Cardiac muscle cell (in vitro differentiated cells and primary cell): ENCODE results near the gene KNOP1. TPM values are rescaled to one million over a fixed set of nuclear protein-coding genes. Genes with fewer than 3 reads are reported as not detected.

Experiments
- DNase-seq, 2 donors: peaks; one replicate each; pipeline versions ENCODE4 v3.0.0 to v3.0.0-alpha.2; 2010 to 2017; ENCODE audit warnings: low read depth in 1 of 2, low spot score in 1 of 2
- H3K27ac ChIP-seq: fragments of 200-600 bp; sonication (generic); 2 replicates; pipeline ENCODE4 v1.5.1; 2016
- H3K27me3 ChIP-seq: fragments of 200-600 bp; sonication (generic); 2 replicates; pipeline ENCODE4 v1.6.0; 2016; ENCODE audit warnings: control low read depth
- H3K36me3 ChIP-seq: fragments of 200-600 bp; sonication (generic); 2 replicates; pipeline ENCODE4 v1.5.1; 2016; ENCODE audit warnings: control low read depth
- H3K4me1 ChIP-seq: fragments of 200-600 bp; sonication (generic); 2 replicates; pipeline ENCODE4 v1.8.1; 2017; ENCODE audit warnings: low read depth, mild to moderate bottlenecking, mixed run types
- H3K4me3 ChIP-seq: fragments of 200-600 bp; sonication (generic); 2 replicates; pipeline ENCODE4 v1.5.1; 2016; ENCODE audit warnings: mild to moderate bottlenecking
- H3K9me3 ChIP-seq: fragments of 200-600 bp; sonication (generic); 2 replicates; pipeline ENCODE4 v1.5.1; 2017; ENCODE audit warnings: low read depth, mild to moderate bottlenecking, control low read depth
- CTCF ChIP-seq: IDR thresholded peaks from 2 replicates; pipeline ENCODE4 v1.5.1; 2012; ENCODE audit warnings: low read depth, mild to moderate bottlenecking, low read length
- polyA plus RNA-seq: library from polyadenylated mRNA; unstranded; fragments of >200 nt; fragmentation: Nextera tagmentation; extraction: Ambion mirVana; gene quantifications from 2 replicates; pipeline ENCODE4 v1.2.1, GENCODE V29; 2016
- total RNA-seq: library from RNA; depleted of rRNA; stranded (reverse); fragments of >200 nt; gene quantifications from 2 replicates; pipeline ENCODE4 v1.2.3, GENCODE V29; 2016

KNOP1 gene
- total and polyA plus RNA-seq, 2 experiments from 2014 or later = 19.6 to 22.9 TPM

- peak overlapping the region; percentile 39 for H3K27ac ChIP-seq
- peaks cover 9% of the 10 kb centered on the region for H3K36me3 ChIP-seq
- DNase-seq = peak in 1 of 2 donors; percentile 71
- H3K4me3 ChIP-seq = no peak overlapping the region
- no peaks in the 10 kb centered on the region for H3K9me3 ChIP-seq
- H3K4me1 ChIP-seq = no peaks in the 10 kb centered on the region
- H3K27me3 ChIP-seq = no peaks in the 10 kb centered on the region
- no peak for TF ChIP-seq CTCF
These were observed 19.3 kb downstream of the KNOP1 start for GRCh38 chr16:19698480-19699465.

GRCh38 chr16:19697756-19698318 lies 20.2 kb downstream of the KNOP1 start:
- H3K4me1 ChIP-seq = no peaks in the 10 kb centered on the region
- no peak overlapping the region for H3K27ac ChIP-seq
- H3K9me3 ChIP-seq = no peaks in the 10 kb centered on the region
- TF ChIP-seq CTCF = no peak
- DNase-seq = no peak
- peaks cover 9% of the 10 kb centered on the region for H3K36me3 ChIP-seq
- no peaks in the 10 kb centered on the region for H3K27me3 ChIP-seq
- H3K4me3 ChIP-seq = no peak overlapping the region

- no peaks in the 10 kb centered on the region for H3K4me1 ChIP-seq
- no peak overlapping the region for H3K4me3 ChIP-seq
- no peak overlapping the region for H3K27ac ChIP-seq
- no peak for DNase-seq
- H3K36me3 ChIP-seq = peaks cover 5% of the 10 kb centered on the region
- no peaks in the 10 kb centered on the region for H3K27me3 ChIP-seq
- no peaks in the 10 kb centered on the region for H3K9me3 ChIP-seq
- no peak for TF ChIP-seq CTCF
These were observed 21.1 kb downstream of the KNOP1 start for GRCh38 chr16:19696961-19697360.

- no peaks in the 10 kb centered on the region for H3K9me3 ChIP-seq
- no peak overlapping the region for H3K27ac ChIP-seq
- H3K4me3 ChIP-seq = no peak overlapping the region
- no peaks in the 10 kb centered on the region for H3K27me3 ChIP-seq
- peaks cover 3% of the 10 kb centered on the region for H3K36me3 ChIP-seq
- no peaks in the 10 kb centered on the region for H3K4me1 ChIP-seq
- peak in 1 of 2 donors; percentile 91 for DNase-seq
- no peak for TF ChIP-seq CTCF
These were observed 21.7 kb downstream of the KNOP1 start for GRCh38 chr16:19696328-19696727.

GRCh38 chr16:19694989-19695388 lies 23.0 kb downstream of the KNOP1 start:
- H3K4me1 ChIP-seq = no peaks in the 10 kb centered on the region
- no peak overlapping the region for H3K27ac ChIP-seq
- no peaks in the 10 kb centered on the region for H3K27me3 ChIP-seq
- no peak for TF ChIP-seq CTCF
- no peak for DNase-seq
- H3K9me3 ChIP-seq = no peaks in the 10 kb centered on the region
- no peak overlapping the region for H3K4me3 ChIP-seq
- H3K36me3 ChIP-seq = peaks cover 3% of the 10 kb centered on the region
